Liver (tissue), 9 donors: ENCODE data around the gene DPH5. TPM values are rescaled to one million over a fixed set of nuclear protein-coding genes. Genes with fewer than 3 reads are reported as not detected.

Source experiments
- DNase-seq: peaks from one replicate; pipeline ENCODE4 v3.0.0-alpha.2; 2017; ENCODE audit warnings: low spot score
- H3K27ac ChIP-seq, 2 donors: one replicate each; pipeline ENCODE4 v1.7.0; 2013; ENCODE audit warnings: inconsistent platforms in 2 of 2, low read length in 2 of 2, control low read depth in 1 of 2, low read depth in 1 of 2, mild to moderate bottlenecking in 1 of 2
- H3K27me3 ChIP-seq, 4 donors: one replicate each; pipeline versions ENCODE4 v1.6.1 to v1.7.0; 2013; ENCODE audit warnings: low read length in 3 of 4, inconsistent platforms in 1 of 4, mild to moderate bottlenecking in 1 of 4, moderate library complexity in 1 of 4; ENCODE audit not compliant: control insufficient read depth in 4 of 4, insufficient read depth in 4 of 4
- H3K36me3 ChIP-seq, 4 donors: one replicate each; pipeline versions ENCODE4 v1.6.1 to v1.7.0; 2013; ENCODE audit warnings: low read length in 3 of 4, mild to moderate bottlenecking in 3 of 4, low read depth in 1 of 4, moderate library complexity in 1 of 4; ENCODE audit not compliant: control insufficient read depth in 4 of 4, insufficient read depth in 3 of 4
- H3K4me1 ChIP-seq, 4 donors: one replicate each; pipeline versions ENCODE4 v1.6.1 to v1.7.0; 2013; ENCODE audit warnings: low read length in 3 of 4, mild to moderate bottlenecking in 3 of 4, moderate library complexity in 1 of 4; ENCODE audit not compliant: control insufficient read depth in 4 of 4, insufficient read depth in 4 of 4
- H3K4me3 ChIP-seq, 3 donors: one replicate each; pipeline versions ENCODE4 v1.6.1 to v1.7.0; 2013; ENCODE audit warnings: low read length in 3 of 3, control low read depth in 1 of 3, low read depth in 1 of 3, mild to moderate bottlenecking in 1 of 3
- H3K9ac ChIP-seq, 2 donors: one replicate each; pipeline ENCODE4 v1.7.0; 2013; ENCODE audit warnings: low read length in 2 of 2, mild to moderate bottlenecking in 2 of 2, moderate library complexity in 2 of 2, control low read depth in 1 of 2, low read depth in 1 of 2
- H3K9me3 ChIP-seq, 4 donors: one replicate each; pipeline versions ENCODE4 v1.6.1 to v1.7.0; 2013; ENCODE audit warnings: low read length in 3 of 4; ENCODE audit not compliant: control insufficient read depth in 4 of 4
- ATF3 ChIP-seq: IDR thresholded peaks from 2 replicates; pipeline ENCODE4 v1.6.1; 2016; ENCODE audit warnings: antibody characterized with exemption
- CTCF ChIP-seq: fragments of 150-350 bp; IDR thresholded peaks from 2 replicates; pipeline ENCODE4 v1.5.1; 2017; ENCODE audit warnings: improper control_type of control experiment, low read depth, low read length; ENCODE audit not compliant: missing input control
- EGR1 ChIP-seq, 2 donors: IDR thresholded peaks; 2 replicates each; pipeline ENCODE4 v1.6.1; 2016 to 2018; ENCODE audit warnings: antibody characterized with exemption in 2 of 2, low read depth in 2 of 2
- FOXA1 ChIP-seq: IDR thresholded peaks from 2 replicates; pipeline ENCODE4 v1.6.1; 2016; ENCODE audit warnings: antibody characterized with exemption
- FOXA2 ChIP-seq: IDR thresholded peaks from 2 replicates; pipeline ENCODE4 v1.6.1; 2016; ENCODE audit warnings: antibody characterized with exemption
- HNF4A ChIP-seq, 2 donors: conservative IDR thresholded peaks; 2 replicates each; pipeline ENCODE4 v1.6.1; 2016; ENCODE audit warnings: antibody characterized with exemption in 2 of 2, mild to moderate bottlenecking in 2 of 2
- HNF4G ChIP-seq: IDR thresholded peaks from 2 replicates; pipeline ENCODE4 v1.6.1; 2016; ENCODE audit warnings: antibody characterized with exemption
- JUND ChIP-seq, 2 donors: IDR thresholded peaks; 2 replicates each; pipeline ENCODE4 v1.6.1; 2016; ENCODE audit warnings: antibody characterized with exemption in 2 of 2
- MAX ChIP-seq: IDR thresholded peaks from 2 replicates; pipeline ENCODE4 v1.6.1; 2016; ENCODE audit warnings: antibody characterized with exemption
- NR2F2 ChIP-seq: IDR thresholded peaks from 2 replicates; pipeline ENCODE4 v1.6.1; 2016; ENCODE audit warnings: antibody characterized with exemption
- RAD21 ChIP-seq, 2 donors: IDR thresholded peaks; 2 replicates each; pipeline ENCODE4 v1.6.1; 2016; ENCODE audit warnings: antibody characterized with exemption in 2 of 2, mild to moderate bottlenecking in 2 of 2
- SP1 ChIP-seq: IDR thresholded peaks from 2 replicates; pipeline ENCODE4 v1.6.1; 2018; ENCODE audit warnings: antibody characterized with exemption, mild to moderate bottlenecking
- YY1 ChIP-seq: IDR thresholded peaks from 2 replicates; pipeline ENCODE4 v1.6.1; 2016; ENCODE audit warnings: antibody characterized with exemption, mild to moderate bottlenecking
- ZBTB33 ChIP-seq: IDR thresholded peaks from 2 replicates; pipeline ENCODE4 v1.6.1; 2016; ENCODE audit warnings: antibody characterized with exemption
- WGBS: extraction: QIAGEN DNeasy Blood & Tissue Kit; methylation state at CpG from one replicate; pipeline ENCODE4 v1.1.7; 2013; 5-methylcytosine and 5-hydroxymethylcytosine counted together
- polyA plus RNA-seq, 2 donors: library from polyadenylated mRNA; stranded (reverse) in 1 of 2; unstranded in 1 of 2; fragments of 200-250 nt in 1 of 2; fragments of >200 nt in 1 of 2; fragmentation: Nextera tagmentation in 1 of 2; extraction: Ambion mirVana in 1 of 2; gene quantifications; one replicate each; pipeline versions ENCODE4 v1.2.1 to v1.2.3, GENCODE V29; 2013 to 2015
- total RNA-seq, 2 donors: library from RNA; depleted of rRNA; stranded (reverse); fragments of >200 nt; gene quantifications; one replicate each; pipeline ENCODE4 v1.2.3, GENCODE V29; 2014
- donor health status: healthy.
- donor health status: healthy.
- donor health status: healthy.
- donor health status: healthy.
- donor health status: healthy.

DPH5 gene
- total and polyA plus RNA-seq, 4 donors, result 12.9 to 16.3 (median 14.8) TPM

GRCh38 chr1:100942304-100943046 is 83.1 kb downstream of the DPH5 start:
- no peaks in the 10 kb centered on the region for H3K4me1 ChIP-seq
- H3K27ac ChIP-seq, result no peak overlapping the region
- TF ChIP-seq EGR1 (IDR thresholded peaks at IDR 0.05; ENCODE audit: low read depth in 2 of 2) (no peak), MAX (no peak), HNF4G (no peak), YY1 (no peak), FOXA2 (no peak), NR2F2 (no peak), ATF3 (no peak), JUND (IDR thresholded peaks at IDR 0.05) (no peak), ZBTB33 (no peak)
- no peak overlapping the region for H3K4me3 ChIP-seq
- H3K9me3 ChIP-seq, result no peaks in the 10 kb centered on the region
- H3K36me3 ChIP-seq, result peaks cover 2 to 11% (median 3%) of the 10 kb centered on the region in 4 donors
- WGBS, result 93% methylated on average over 2 of the region's 2 CpGs
- DNase-seq, result no peak
- no peak overlapping the region for H3K9ac ChIP-seq
- H3K27me3 ChIP-seq, result no peaks in the 10 kb centered on the region

GRCh38 chr1:100941580-100942216 is 83.9 kb downstream of the DPH5 start:
- no peaks in the 10 kb centered on the region for H3K4me1 ChIP-seq
- H3K36me3 ChIP-seq, result peaks cover 2 to 11% (median 3%) of the 10 kb centered on the region in 4 donors
- no peak overlapping the region for H3K9ac ChIP-seq
- H3K27ac ChIP-seq, result no peak overlapping the region
- H3K27me3 ChIP-seq, result no peaks in the 10 kb centered on the region
- no peak for TF ChIP-seq ZBTB33
- TF ChIP-seq JUND (IDR thresholded peaks at IDR 0.05), result no peak
- TF ChIP-seq YY1, result no peak
- no peak for TF ChIP-seq FOXA1
- no peak for TF ChIP-seq RAD21 (IDR thresholded peaks at IDR 0.05)
- TF ChIP-seq MAX, result no peak
- TF ChIP-seq EGR1 (IDR thresholded peaks at IDR 0.05; ENCODE audit: low read depth in 2 of 2), result no peak
- TF ChIP-seq HNF4G, result no peak
- no peak for TF ChIP-seq SP1
- TF ChIP-seq HNF4A (conservative IDR thresholded peaks at IDR 0.05), result no peak
- no peak for TF ChIP-seq CTCF
- DNase-seq, result no peak
- H3K9me3 ChIP-seq, result no peaks in the 10 kb centered on the region
- 96% methylated on average over 9 of the region's 9 CpGs for WGBS
- H3K4me3 ChIP-seq, result no peak overlapping the region
